Cardiac septum (tissue), 1 donor: ENCODE data around the gene MEPCE. TPM values are rescaled to one million over a fixed set of nuclear protein-coding genes. Genes with fewer than 3 reads are reported as not detected.

Experiments used
- DNase-seq: peaks from one replicate; pipeline ENCODE4 v3.0.0-alpha.2; 2020; ENCODE audit warnings: low spot score
- intact Hi-C: fragments of 100-400 bp; cut with DNase I; formaldehyde crosslinking; loops from one replicate; pipeline ENCODE4 v1.14.0; 2022
- total RNA-seq: library from RNA; stranded (reverse); fragmentation: NEBNext Ultra II Directional; extraction: Animal tissue kit (Norgen Biotek cat#: 25700); gene quantifications from one replicate; pipeline ENCODE4 v1.2.1, GENCODE V29; 2021
- donor health status: DM: no; HTN: no; CAD: no.

MEPCE gene
- total RNA-seq, 1 donor from 2014 or later: 19.7 TPM

- intact Hi-C loops: no loop called here
- DNase-seq: no peak
Measured at GRCh38 chr7:100476101-100476780, 46.6 kb downstream of the MEPCE start.

GRCh38 chr7:100476903-100477870 is 47.6 kb downstream of the MEPCE start:
- intact Hi-C loops: no loop called here
- DNase-seq: no peak

- DNase-seq: no peak
- intact Hi-C loops: no loop called here
Measured at GRCh38 chr7:100477871-100478267, 48.2 kb downstream of the MEPCE start.

DNA sequence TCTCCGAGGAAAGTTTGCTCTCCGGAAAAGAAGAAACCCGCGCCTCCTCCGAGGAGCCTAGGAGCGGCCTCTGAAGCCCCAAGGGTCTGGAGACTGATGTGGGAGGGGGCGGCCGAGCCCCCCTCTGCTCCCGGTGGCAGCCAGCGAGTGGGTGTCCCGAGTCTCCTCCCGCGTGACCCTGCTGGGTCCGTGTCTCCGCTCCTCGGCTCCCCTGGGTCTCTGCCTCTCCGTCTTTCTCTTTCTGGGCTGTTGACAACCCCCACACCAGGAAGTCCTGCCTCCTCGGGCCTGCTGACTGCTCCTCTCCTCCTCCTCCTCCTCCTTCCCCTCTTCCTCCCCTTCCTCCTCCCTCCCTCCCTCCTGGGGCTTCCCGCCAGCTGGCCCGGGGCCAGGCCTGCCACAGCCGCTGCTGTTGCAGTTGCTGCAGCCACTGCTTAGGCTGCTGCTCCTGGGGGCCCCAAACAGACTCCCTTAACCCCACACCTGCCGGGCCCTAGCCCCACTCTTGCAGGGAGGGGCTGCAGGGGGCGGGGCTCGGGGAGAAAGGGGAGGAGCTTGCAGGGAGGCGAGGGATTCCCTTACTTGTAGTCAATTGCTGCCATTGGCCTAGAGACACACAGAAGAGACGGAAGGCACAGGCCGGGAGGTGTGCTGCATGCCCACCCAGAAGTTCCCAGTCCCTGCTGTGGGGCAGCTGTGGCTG is 49.5 kb downstream of the MEPCE start, which contains the start of gene TSC22D4:
TSS of gene TSC22D4 (minus strand) at position 257 of the 703 bp plus-strand sequence. CDS start 1,176 bp downstream, outside the sequence.
- intact Hi-C loops: no loop called here
- DNase-seq: peak; percentile 98

- DNase-seq: no peak
- intact Hi-C loops: loop anchor here (5.0 kb wide), 1 partner anchor 66 kb away; no protein-coding TSS in a partner anchor
Measured at GRCh38 chr7:100481466-100481865, 51.8 kb downstream of the MEPCE start.

DNA sequence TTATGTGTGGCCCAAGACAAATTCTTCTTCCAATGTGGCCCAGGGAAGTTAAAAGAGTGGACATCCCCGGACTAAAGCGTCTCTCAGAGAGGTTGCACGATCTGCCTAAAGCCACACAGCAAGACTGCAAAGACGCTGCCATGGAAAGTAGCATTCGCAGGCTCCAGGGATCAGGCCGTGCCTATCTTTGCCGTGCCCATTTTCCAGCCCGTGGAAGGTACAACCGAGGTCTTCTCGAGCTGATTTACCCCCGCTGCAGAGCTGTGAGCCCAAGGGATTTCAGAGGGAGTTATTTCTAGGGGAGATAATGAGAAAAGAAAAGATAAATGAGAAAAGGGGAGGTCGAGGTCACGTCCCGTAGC is 53.1 kb downstream of the MEPCE start:
- DNase-seq: no peak
- intact Hi-C loops: loop anchor here (1.0 to 5.0 kb wide), 3 partner anchors 16 to 77 kb away; no protein-coding TSS in a partner anchor

- intact Hi-C loops: loop anchor here (1.0 to 5.0 kb wide), 3 partner anchors 16 to 76 kb away; no protein-coding TSS in a partner anchor
- DNase-seq: peak; percentile 88
Measured at GRCh38 chr7:100483090-100483721, 53.6 kb downstream of the MEPCE start.

Other genes starting within 250 kb of the MEPCE start
- not detected for gene PVRIG, start 209.9 kb upstream of the MEPCE start, total RNA-seq
- not detected for gene SPDYE3, start 122.1 kb upstream of the MEPCE start, total RNA-seq
- gene PILRB, start 71.7 kb upstream of the MEPCE start, total RNA-seq: 11.6 TPM
- gene PILRA, start 56.3 kb upstream of the MEPCE start, total RNA-seq: 2.3 TPM
- gene ZCWPW1, start 1.1 kb upstream of the MEPCE start, total RNA-seq: 3.4 TPM
- gene PPP1R35, start 6.7 kb downstream of the MEPCE start, total RNA-seq: 15.7 TPM
- gene SPACDR, start 34.4 kb downstream of the MEPCE start, total RNA-seq: 1.1 TPM
- 35.0 TPM for gene TSC22D4, start 49.4 kb downstream of the MEPCE start, total RNA-seq
- gene NYAP1, start 54.1 kb downstream of the MEPCE start, total RNA-seq: 0.22 TPM
- 28.6 TPM for gene AGFG2, start 109.4 kb downstream of the MEPCE start, total RNA-seq
- gene SAP25, start 144.1 kb downstream of the MEPCE start, total RNA-seq: not detected
- 25.8 TPM for gene LRCH4, start 156.3 kb downstream of the MEPCE start, total RNA-seq
- gene FBXO24, start 156.5 kb downstream of the MEPCE start, total RNA-seq: 0.40 TPM
- 39.5 TPM for gene PCOLCE, start 172.5 kb downstream of the MEPCE start, total RNA-seq
- gene MOSPD3, start 182.7 kb downstream of the MEPCE start, total RNA-seq: 9.2 TPM
- 0.13 TPM for gene TFR2, start 211.7 kb downstream of the MEPCE start, total RNA-seq
- not detected for gene ACTL6B, start 226.6 kb downstream of the MEPCE start, total RNA-seq
- gene GNB2, start 243.9 kb downstream of the MEPCE start, total RNA-seq: 123 TPM